Esophagus squamous epithelium (tissue), 4 donors: Measurements from ENCODE around the gene LMAN1L.

Experiments used
- POLR2A ChIP-seq, 4 donors: fragments of 450-650 bp; IDR thresholded peaks; one replicate each; pipeline ENCODE4 v1.6.1; 2017; ENCODE audit warnings: antibody characterized with exemption in 4 of 4, mild to moderate bottlenecking in 4 of 4, moderate library complexity in 3 of 4
- TF ChIP-seq, protein P1 (sequence below), 6 experiments: fragments of 450-650 bp in 4 of 6; fragments of 200-600 bp in 2 of 6; sonication (generic) in 2 of 6; IDR thresholded peaks; one replicate each; pipeline ENCODE4 v1.5.1; 2016 to 2019; ENCODE audit warnings: antibody characterized with exemption in 6 of 6, mild to moderate bottlenecking in 4 of 6, moderate library complexity in 4 of 6

DNA sequence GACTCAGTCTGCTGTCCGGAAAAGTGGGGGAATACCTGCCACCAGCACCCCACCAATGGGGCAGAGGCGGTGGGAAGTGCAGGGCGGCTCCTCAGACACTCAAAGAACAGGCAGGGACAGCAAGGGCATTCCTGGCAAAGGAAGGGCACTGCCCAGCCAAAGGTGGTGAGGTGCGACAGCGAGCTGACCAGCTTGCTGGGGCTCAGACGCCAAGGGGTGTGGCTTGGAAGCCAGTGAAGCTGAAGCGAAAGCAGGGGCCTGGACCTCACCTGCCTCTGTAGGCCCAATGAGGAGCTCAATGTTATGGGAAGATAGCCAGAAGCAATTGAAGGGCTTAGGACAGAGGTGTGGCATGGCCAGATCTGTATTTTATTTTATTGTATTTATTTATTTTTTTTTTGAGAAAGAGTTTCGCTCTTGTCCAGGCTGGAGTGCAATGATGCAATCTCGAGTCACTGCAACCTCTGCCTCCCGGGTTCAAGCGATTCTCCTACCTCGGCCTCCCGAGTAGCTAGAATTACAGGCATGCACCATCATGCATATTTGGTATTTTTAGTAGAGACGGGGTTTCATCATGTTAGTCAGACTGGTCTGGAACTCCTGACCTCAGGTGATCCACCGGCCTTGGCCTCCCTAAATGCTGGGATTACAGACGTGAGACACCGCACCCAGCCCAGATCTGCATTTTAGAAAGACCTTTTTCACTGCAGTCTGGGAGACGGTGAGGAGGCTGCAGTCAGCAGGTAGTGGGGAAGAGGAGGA lies 4.4 kb upstream of the LMAN1L start:
- TF ChIP-seq, protein P1, sequence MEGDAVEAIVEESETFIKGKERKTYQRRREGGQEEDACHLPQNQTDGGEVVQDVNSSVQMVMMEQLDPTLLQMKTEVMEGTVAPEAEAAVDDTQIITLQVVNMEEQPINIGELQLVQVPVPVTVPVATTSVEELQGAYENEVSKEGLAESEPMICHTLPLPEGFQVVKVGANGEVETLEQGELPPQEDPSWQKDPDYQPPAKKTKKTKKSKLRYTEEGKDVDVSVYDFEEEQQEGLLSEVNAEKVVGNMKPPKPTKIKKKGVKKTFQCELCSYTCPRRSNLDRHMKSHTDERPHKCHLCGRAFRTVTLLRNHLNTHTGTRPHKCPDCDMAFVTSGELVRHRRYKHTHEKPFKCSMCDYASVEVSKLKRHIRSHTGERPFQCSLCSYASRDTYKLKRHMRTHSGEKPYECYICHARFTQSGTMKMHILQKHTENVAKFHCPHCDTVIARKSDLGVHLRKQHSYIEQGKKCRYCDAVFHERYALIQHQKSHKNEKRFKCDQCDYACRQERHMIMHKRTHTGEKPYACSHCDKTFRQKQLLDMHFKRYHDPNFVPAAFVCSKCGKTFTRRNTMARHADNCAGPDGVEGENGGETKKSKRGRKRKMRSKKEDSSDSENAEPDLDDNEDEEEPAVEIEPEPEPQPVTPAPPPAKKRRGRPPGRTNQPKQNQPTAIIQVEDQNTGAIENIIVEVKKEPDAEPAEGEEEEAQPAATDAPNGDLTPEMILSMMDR (IDR thresholded peaks at IDR 0.05), result no peak
- no peak for TF ChIP-seq POLR2A (IDR thresholded peaks at IDR 0.05)
